GM19351 (cell line): ENCODE measurements around the gene ATG9B.
"Not testable (repeated sequence)": the region's sequence is repeated elsewhere in the genome, so short reads cannot be mapped to it uniquely, and the experiment has no call there.

Experiments
- ATAC-seq: cut with Tn5 transposase; IDR thresholded peaks from one replicate; pipeline ENCODE4 v1.9.1; 2021; ENCODE audit warnings: mild to moderate bottlenecking, moderate library complexity; ENCODE audit not compliant: unreplicated experiment

The ATG9B gene

DNA sequence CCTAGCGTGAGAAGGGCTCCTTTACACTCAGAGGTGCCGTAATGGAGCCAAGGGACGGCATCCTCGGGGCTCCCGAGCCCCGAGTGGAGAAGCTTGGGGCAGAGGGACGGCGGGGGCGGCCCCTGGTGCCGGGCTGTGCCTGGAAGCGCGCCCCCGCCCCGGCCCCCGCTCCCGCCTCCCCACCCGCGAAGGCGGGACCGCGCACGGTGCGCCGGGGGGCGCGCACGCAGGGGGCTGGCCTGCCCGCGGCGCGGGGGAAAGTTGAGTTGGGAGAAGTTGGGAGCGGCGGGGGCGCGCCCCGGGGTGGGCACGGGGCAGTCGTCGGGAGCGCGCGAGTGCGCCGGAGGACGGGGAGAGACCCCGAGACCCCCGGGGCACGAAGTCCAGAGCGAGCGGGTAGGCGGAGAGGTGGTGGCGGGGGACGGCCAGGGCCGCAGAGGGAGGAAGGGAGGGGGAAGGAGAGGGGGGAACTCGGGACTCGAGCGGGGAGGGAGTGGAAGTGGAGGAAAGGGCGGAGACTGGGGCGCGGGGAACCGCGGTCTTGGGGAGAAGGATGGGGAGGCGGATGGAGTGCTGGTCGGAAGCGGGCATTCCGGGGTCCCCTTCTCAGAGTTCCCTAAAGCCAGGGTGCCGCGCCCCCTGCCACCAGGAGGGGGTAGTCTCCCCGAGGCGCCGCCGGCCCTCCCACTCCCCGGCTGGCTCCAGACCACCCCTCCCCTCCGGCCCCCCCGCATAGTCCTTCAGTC is 35.2 kb upstream of the ATG9B start, which contains the start of gene SLC4A2:
TSS of gene SLC4A2 (plus strand) at position 223 of the 746 bp plus-strand sequence. CDS start 2,399 bp downstream, outside the sequence.
- ATAC-seq, result peak; percentile 24

DNA sequence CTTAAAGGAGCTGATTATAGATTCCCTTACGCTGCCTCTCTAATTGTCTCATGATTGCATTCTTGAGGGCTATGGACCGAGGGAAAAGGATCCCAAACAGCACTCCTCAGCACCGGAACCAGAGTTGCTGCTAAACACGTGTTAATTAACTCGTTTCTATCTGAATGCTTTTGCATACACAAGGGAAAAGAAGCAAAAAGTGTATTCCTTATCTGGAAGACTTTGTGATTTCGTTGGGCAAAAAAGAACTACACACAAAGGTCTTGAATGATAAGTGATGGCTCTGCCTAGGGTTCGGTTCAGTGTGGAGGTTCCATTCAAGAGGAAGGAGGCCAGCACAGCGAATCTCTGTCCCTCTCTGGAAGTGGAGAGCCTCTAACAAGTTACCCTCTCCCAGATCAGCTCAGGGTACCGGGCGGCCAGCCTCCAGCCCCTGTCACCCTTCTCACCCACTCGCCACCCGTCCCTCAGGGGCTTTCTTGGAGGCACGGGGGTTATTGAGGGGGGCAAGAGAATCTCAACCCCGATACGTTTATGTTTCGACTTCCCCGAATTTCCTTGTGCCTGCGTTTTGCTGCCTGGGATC is 34.6 kb upstream of the ATG9B start:
- no peak for ATAC-seq

DNA sequence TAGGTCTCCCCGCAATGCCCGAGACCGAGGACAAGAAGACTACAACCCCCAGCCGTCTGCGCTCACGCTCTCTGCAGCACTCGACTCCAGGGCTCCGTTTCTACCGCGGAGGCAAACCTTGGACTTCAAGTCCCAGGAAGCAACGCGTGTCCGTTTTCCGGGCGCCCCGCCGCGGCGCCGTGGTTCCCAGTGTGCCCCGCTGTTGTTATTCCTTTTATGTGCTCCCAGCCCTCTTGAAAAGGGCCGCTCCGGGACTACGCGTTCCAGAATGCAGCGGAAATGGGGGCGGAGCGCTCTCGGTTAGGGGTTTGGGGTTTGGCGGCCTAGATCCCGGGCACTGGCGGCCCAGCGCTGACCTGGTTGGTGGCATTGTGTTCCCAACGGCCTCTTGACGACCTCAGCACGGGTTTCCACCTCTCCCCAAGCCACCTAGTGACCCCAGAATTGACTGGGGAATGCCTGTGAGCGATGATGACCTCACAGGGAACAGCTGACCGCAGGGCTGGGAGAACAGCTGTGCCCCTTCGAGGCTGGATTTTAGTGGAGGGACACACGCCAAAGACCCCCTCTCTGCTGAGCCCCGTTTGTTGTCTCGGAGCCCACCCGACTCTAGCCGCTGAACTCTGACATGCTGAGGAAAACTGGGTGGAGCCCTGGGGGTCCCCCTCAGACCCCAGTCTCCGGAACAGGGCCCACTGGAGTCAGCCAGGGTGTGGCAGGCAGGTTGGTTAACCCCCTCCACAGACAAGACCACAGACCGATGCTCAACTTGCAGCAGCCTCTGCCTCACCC is 33.9 kb upstream of the ATG9B start:
- ATAC-seq, result peak; percentile 85

DNA sequence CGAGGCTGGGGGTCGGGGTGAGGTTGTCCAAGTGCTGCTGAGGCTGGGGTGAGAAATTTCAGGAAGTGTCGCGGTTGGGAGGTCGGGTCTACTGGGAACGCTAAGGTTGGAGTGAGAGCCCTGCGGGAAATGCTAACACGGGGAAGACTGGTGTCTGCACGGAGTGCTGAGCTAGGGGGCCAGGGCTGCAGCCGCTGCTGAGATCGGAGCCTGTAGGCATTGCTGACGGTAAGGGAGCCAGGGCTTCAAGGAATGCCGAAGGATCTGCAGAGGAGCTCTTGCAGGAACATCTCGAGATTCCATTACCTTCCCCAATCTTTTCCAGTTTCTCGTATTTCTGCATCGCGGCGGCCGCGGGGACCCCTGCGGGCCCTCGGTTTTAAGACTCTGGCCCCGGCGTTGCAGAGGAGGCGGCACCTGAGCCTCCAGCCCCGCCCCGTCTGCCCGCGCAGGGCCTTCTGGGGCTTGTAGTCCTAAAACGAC is 33.3 kb upstream of the ATG9B start, which contains the start of gene CDK5:
TSS of gene CDK5 (minus strand) at position 392 of the 483 bp plus-strand sequence. CDS start at position 343, 49 bp downstream.
- ATAC-seq, result peak; percentile 10

GRCh38 chr7:151056666-151057505 is 32.6 kb upstream of the ATG9B start:
- no peak for ATAC-seq

DNA sequence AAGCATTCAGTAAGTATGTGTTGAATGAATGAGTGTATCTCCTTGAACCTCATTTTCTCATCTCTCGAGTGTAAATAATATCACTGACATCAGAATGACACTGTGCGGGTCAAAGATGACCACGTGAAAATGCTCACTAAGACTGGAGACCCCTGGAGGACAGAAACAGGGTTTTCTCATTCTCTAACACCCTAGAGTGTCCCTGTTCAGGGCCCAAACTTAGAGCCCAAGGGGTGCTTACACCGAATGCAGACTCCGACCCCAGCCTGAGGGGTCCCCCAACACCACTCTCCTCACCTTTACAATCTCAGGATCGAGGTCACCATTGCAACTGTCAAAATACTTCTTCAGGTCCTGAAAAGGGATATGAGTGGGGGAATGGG is 32.0 kb upstream of the ATG9B start:
- no peak for ATAC-seq

DNA sequence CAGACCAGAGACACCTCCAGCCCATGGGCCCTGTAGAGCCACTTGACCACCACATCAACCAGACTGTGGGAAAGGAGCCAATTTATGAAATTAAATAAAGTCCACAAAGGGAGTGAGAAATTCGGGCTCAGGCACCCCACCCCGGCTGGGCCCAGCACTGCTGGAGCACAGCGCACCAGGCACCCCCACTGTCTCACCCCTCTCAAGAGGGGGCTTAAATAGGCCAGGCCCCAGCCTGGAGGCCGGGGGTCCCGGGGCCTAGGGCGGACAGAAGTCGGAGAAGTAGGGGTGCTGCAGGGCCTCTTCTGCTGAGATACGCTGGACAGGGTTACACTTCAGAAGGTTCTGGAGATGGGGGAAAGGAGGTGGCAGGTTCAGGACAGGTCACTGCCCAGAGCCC is 29.5 kb upstream of the ATG9B start:
- no peak for ATAC-seq

DNA sequence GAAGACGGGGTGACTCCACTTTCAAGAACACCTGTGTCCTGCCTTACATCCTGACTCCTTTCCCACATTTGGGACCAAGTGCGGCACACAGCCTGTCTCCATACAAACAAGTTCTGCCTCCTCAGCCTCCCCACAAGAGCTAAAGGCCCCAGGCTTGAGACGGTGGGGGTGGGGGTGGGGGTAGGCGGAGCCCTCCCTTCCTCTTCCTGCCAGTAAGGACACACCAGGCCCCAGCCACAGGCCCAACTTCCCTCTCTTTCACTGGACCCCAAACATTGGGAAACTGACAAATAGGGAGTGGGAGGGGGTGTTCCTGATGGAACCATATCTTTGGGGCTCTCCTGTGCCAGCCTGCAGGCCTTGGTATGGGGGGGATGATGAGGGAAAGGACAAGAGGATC is 28.8 kb upstream of the ATG9B start:
- no peak for ATAC-seq

- no peak for ATAC-seq
Observed at GRCh38 chr7:151051108-151051507, 26.8 kb upstream of the ATG9B start.

GRCh38 chr7:151048911-151049463 is 24.7 kb upstream of the ATG9B start:
- no peak for ATAC-seq

- no peak for ATAC-seq
Observed at GRCh38 chr7:151047976-151048815, 23.9 kb upstream of the ATG9B start, which contains the start of gene ASIC3. TSS of gene ASIC3 (plus strand) at chr7:151048531. CDS start at chr7:151048886, 355 bp downstream.

DNA sequence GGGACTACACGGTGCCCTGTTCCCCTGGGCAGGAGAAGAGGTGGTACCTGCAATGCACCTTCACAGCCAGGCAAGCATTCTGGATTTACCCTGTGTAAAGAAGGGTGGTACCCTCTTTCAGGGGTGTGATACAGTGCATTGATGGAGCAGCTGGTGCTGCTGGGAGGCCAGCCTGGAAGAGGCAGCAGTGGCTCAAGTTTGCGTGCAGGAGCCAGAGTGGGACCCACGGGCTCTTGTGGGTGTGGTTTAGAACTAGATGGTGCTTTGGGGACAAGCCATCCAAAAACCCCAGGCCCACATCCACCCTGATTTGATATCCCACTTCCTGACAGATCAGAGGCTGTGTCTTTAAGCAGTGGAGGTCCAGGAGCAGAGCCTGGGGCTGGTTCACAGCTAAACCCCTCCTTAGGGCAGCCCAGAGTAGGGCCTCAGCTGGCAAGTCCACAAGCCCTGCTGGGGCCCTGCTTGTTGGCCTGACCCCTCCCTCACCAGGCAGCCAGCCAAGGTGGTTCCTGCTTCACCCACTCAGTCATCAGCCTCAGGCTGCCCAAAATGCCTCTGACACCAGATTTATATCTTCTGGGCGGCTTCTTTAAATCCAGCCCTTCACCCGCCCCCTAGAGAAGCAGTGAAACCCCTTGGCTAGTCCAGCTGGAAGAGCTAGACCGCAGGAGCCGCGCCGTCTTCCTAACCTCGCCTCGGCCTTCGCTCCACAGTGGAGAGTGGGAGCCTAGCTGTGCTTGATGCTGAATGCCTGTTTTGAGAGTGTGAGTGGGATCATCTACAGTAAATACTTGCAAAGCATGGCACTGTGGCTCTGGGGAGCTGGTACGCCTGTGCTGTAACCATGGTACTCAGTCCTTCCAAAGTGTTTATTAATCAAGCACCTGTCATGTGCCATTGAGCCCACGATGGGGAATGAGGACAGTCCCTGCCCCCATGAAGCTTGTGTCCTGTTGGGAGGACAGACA is 22.6 kb upstream of the ATG9B start:
- no peak for ATAC-seq

DNA sequence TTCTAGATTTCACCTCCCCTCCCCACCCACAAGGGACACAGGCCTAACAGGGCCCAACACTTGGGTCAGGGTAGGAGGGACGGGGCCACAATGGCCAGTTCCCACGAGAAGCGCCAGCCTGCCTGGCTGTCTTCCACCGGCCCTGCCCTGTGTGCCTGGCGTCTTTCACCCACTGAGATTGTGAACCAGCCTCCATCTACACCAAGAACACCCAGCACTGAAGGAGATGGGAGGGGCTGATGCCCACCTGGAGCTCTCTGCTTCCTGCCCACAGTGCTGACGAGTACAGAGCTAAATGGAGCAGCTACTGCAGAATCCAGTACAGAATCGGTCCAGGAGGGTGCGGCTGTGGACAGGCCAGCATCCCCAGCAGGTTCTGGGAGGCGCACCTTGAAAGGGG is 21.7 kb upstream of the ATG9B start:
- no peak for ATAC-seq

DNA sequence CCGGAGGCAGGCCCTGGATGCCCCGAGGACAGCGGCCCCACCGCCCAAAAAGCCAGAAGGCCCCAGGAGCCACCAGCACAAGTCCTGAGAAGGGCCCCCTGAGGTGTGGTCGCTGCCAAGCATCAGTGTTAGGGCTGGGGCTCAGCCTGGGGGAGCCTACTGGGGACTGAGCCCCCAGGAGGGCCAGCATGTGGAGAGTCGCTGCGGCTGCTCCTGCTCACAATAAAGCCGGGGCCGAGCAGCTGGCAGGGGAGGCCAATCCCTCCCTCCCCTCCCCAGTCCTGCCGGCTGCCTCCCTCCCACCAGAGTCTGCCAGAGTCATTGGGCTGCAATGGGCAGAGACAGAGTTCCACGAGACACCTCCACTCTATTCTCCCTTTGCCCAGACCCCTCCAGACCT is 21.0 kb upstream of the ATG9B start:
- no peak for ATAC-seq

DNA sequence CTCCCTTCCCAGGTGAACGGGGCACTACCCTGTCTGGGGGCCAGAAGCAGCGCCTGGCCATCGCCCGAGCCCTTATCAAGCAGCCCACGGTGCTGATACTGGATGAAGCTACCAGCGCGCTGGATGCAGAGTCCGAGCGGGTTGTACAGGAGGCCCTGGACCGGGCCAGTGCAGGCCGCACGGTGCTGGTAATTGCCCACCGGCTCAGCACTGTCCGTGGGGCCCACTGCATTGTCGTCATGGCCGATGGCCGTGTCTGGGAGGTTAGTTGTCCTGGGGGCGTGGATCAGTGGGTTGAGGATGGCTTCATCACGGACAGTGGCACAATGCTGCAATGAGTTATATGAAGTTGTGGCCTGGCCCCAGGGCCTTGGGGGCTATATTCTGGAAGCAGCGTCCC is 19.7 kb upstream of the ATG9B start:
- no peak for ATAC-seq

DNA sequence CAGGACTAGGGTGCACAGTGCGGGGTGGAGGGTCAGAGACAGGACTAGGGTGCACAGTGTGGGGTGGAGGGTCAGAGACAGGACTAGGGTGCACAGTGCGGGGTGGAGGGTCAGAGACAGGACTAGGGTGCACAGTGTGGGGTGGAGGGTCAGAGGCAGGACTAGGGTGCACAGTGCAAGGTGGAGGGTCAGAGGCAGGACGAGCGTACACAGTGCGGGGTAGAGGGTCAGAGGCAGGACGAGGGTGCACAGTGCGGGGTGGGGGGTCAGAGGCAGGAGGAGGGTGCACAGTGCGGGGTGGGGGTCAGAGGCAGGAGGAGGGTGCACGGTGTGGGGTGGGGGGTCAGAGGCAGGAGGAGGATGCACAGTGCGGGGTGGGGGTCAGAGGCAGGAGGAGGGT is 19.2 kb upstream of the ATG9B start:
- ATAC-seq, result not testable (repeated sequence)

- ATAC-seq, result no peak
Observed at GRCh38 chr7:151040616-151041375, 16.5 kb upstream of the ATG9B start.
